ENCODE results near the gene NDUFAF3. TPM values are rescaled to one million over a fixed set of nuclear protein-coding genes. Genes with fewer than 3 reads are reported as not detected.

NDUFAF3 gene
- total and polyA plus RNA-seq, 10 donors: 63.8 to 98.5 (median 78.7) TPM

GRCh38 chr3:49022688-49023171 is 809 bp downstream of the NDUFAF3 start:
- Histone ChIP-seq H3K4me3 (peak overlapping the region; percentile 67 to 96 (median 88)), H3K27me3 (replicated peaks in 1 of 7) (no peaks in the 10 kb centered on the region), H3K9me3 (no peaks in the 10 kb centered on the region), H3K27ac (peak overlapping the region; percentile 98 to 100 (median 100)), H3K36me3 (peaks cover 0 to 51% (median 39%) of the 10 kb centered on the region in 6 donors), H3K4me1 (peaks cover 26 to 88% (median 64%) of the 10 kb centered on the region in 6 donors)
- WGBS, 5 donors: 18 to 33% (median 26%) methylated on average over 10 to 12 of the region's 12 CpGs
- no peak for TF ChIP-seq CTCF (IDR thresholded peaks at IDR 0.05 in 8 of 11, conservative IDR thresholded peaks at IDR 0.05 in 3 of 11)
- no peak for TF ChIP-seq POLR2AphosphoS5 (IDR thresholded peaks at IDR 0.05)
- no peak for TF ChIP-seq POLR2A (IDR thresholded peaks at IDR 0.05)
- no peak for DNase-seq
- intact Hi-C loops (cut with DNase I; ENCODE audit: low total_unique reads): loop anchor here (10.0 kb wide), 1 partner anchor 82 kb away; the partner anchor contains the start of gene QARS1

- TF ChIP-seq POLR2AphosphoS5 (IDR thresholded peaks at IDR 0.05): no peak
- TF ChIP-seq CTCF (IDR thresholded peaks at IDR 0.05 in 8 of 11, conservative IDR thresholded peaks at IDR 0.05 in 3 of 11): no peak
- TF ChIP-seq POLR2A (IDR thresholded peaks at IDR 0.05): no peak
- H3K27me3 ChIP-seq (replicated peaks in 1 of 7): no peaks in the 10 kb centered on the region
- intact Hi-C loops (cut with DNase I; ENCODE audit: low total_unique reads): loop anchor here (10.0 kb wide), 1 partner anchor 81 kb away; the partner anchor contains the start of gene QARS1
- peaks cover 0 to 52% (median 39%) of the 10 kb centered on the region in 6 donors for H3K36me3 ChIP-seq
- H3K4me3 ChIP-seq: no peak overlapping the region
- no peak for DNase-seq
- no peak overlapping the region for H3K27ac ChIP-seq
- no peaks in the 10 kb centered on the region for H3K9me3 ChIP-seq
- H3K4me1 ChIP-seq: peaks cover 31 to 88% (median 68%) of the 10 kb centered on the region in 6 donors
- WGBS, 5 donors: 82 to 95% (median 94%) methylated on average over 4 of the region's 4 CpGs
Measured at GRCh38 chr3:49023775-49024174, 1.9 kb downstream of the NDUFAF3 start.

GRCh38 chr3:49024449-49024848 is 2.5 kb downstream of the NDUFAF3 start:
- Histone ChIP-seq H3K9me3 (no peaks in the 10 kb centered on the region), H3K27ac (peak overlapping the region in 2 of 8 donors; percentile 7 to 53), H3K27me3 (replicated peaks in 1 of 7) (no peaks in the 10 kb centered on the region), H3K4me3 (no peak overlapping the region), H3K4me1 (peaks cover 27 to 87% (median 66%) of the 10 kb centered on the region in 6 donors), H3K36me3 (peaks cover 0 to 52% (median 39%) of the 10 kb centered on the region in 6 donors)
- intact Hi-C loops (cut with DNase I; ENCODE audit: low total_unique reads): loop anchor here (10.0 kb wide), 1 partner anchor 80 kb away; the partner anchor contains the start of gene QARS1
- 79 to 90% (median 85%) methylated on average over 4 to 5 of the region's 5 CpGs for WGBS, 5 donors
- DNase-seq: no peak
- TF ChIP-seq POLR2AphosphoS5 (IDR thresholded peaks at IDR 0.05) (no peak), CTCF (IDR thresholded peaks at IDR 0.05 in 8 of 11, conservative IDR thresholded peaks at IDR 0.05 in 3 of 11) (no peak), POLR2A (IDR thresholded peaks at IDR 0.05) (no peak)

GRCh38 chr3:49025005-49025792 is 3.3 kb downstream of the NDUFAF3 start:
- TF ChIP-seq POLR2A (IDR thresholded peaks at IDR 0.05) (no peak), POLR2AphosphoS5 (IDR thresholded peaks at IDR 0.05) (peak; percentile 46 to 70 (median 50))
- Histone ChIP-seq H3K9me3 (no peaks in the 10 kb centered on the region), H3K27ac (peak overlapping the region in 2 of 8 donors; percentile 11 to 53), H3K27me3 (replicated peaks in 1 of 7) (no peaks in the 10 kb centered on the region), H3K4me3 (no peak overlapping the region), H3K4me1 (peaks cover 23 to 87% (median 63%) of the 10 kb centered on the region in 6 donors), H3K36me3 (peaks cover 0 to 57% (median 42%) of the 10 kb centered on the region in 6 donors)
- intact Hi-C loops (cut with DNase I; ENCODE audit: low total_unique reads): loop anchor here (10.0 kb wide), 1 partner anchor 80 kb away; the partner anchor contains the start of gene QARS1
- WGBS, 5 donors: 27 to 78% (median 73%) methylated on average over 3 to 13 of the region's 13 CpGs
- DNase-seq: no peak

Data from spleen (tissue), 11 donors.